HCT116 (cell line): ENCODE measurements around the gene THSD7A. TPM values are rescaled to one million over a fixed set of nuclear protein-coding genes. Genes with fewer than 3 reads are reported as not detected.

ENCODE experiments used
- ATAC-seq: fragments of 200-7000 bp; cut with Tn5 transposase; 2 replicates; pipeline ENCODE4 v1.9.1; 2020; ENCODE audit warnings: mild to moderate bottlenecking, moderate library complexity
- BruUV-seq: library from RNA; stranded (reverse); fragments of 400-500 nt; replicated peaks from 2 replicates; lab custom pipeline; 2021; lab: Mats Ljungman, UMichigan
- CTCF ChIA-PET: fragments of 300-600 bp; sonication (Branson Sonifier 250); formaldehyde crosslinking; loops from one replicate; lab custom pipeline; 2021; ENCODE audit warnings: antibody characterized with exemption; lab: Charles Lee
- POLR2A ChIA-PET: fragments of 300-600, 350-600 bp; sonication (Branson Sonifier 250); formaldehyde crosslinking; loops from one replicate; lab custom pipeline; 2021; ENCODE audit warnings: antibody characterized with exemption; lab: Charles Lee
- RAD21 ChIA-PET, 2 experiments: fragments of 300-600 bp; sonication (Branson Sonifier 250); formaldehyde crosslinking; loops; one replicate each; lab custom pipeline; 2023; ENCODE audit warnings: low total read pairs in 2 of 2; ENCODE audit not compliant: uncharacterized antibody in 2 of 2, unreplicated experiment in 2 of 2, low non-redundant PET in 1 of 2; lab: Charles Lee
- DNase-seq: peaks from one replicate; pipeline ENCODE4 v3.0.0-alpha.2; 2010; ENCODE audit warnings: low read depth, low spot score
- H2AFZ ChIP-seq: fragments of 200-600 bp; shearing (Covaris generic), sonication (generic); 2 replicates; pipeline ENCODE4 v1.6.1; 2017; ENCODE audit warnings: low read depth, mixed run types, mixed read lengths, antibody characterized with exemption, low read length; ENCODE audit not compliant: poor library complexity, severe bottlenecking
- H3K27ac ChIP-seq: 2 replicates; pipeline ENCODE4 v1.5.1; 2012; ENCODE audit warnings: low read depth, low read length
- H3K27me3 ChIP-seq: fragments of 200-600 bp; sonication (generic); 2 replicates; pipeline ENCODE4 v1.6.1; 2016; ENCODE audit warnings: mixed run types, low read length, mixed read lengths; ENCODE audit not compliant: insufficient read depth
- H3K36me3 ChIP-seq, 2 experiments: fragments of 200-500 bp in 1 of 2; fragments of 200-600 bp in 1 of 2; sonication (Bioruptor generic) in 1 of 2; sonication (generic) in 1 of 2; 2 replicates each; pipeline versions ENCODE4 v1.5.1 to v1.6.1; 2014 to 2016; ENCODE audit warnings: low read length in 2 of 2, inconsistent platforms in 1 of 2, mixed read lengths in 1 of 2, mixed run types in 1 of 2; ENCODE audit not compliant: insufficient read depth in 2 of 2, control insufficient read depth in 1 of 2
- H3K4me1 ChIP-seq, 2 experiments: fragments of 200-600 bp in 1 of 2; sonication (generic) in 1 of 2; 2 replicates each; pipeline versions ENCODE4 v1.5.1 to v1.6.1; 2012 to 2017; ENCODE audit warnings: low read length in 2 of 2, inconsistent platforms in 1 of 2, mild to moderate bottlenecking in 1 of 2, mixed read lengths in 1 of 2, mixed run types in 1 of 2, moderate library complexity in 1 of 2; ENCODE audit not compliant: insufficient read depth in 2 of 2, control insufficient read depth in 1 of 2
- H3K4me2 ChIP-seq: fragments of 200-600 bp; sonication (generic); 2 replicates; pipeline ENCODE4 v1.6.1; 2017; ENCODE audit warnings: mixed run types, low read length, mixed read lengths
- H3K4me3 ChIP-seq, 2 experiments: fragments of 200-600 bp in 1 of 2; sonication (generic) in 1 of 2; replicated peaks in 1 of 2; 2 replicates each; pipeline ENCODE4 v1.5.1; 2011 to 2016; ENCODE audit warnings: low read length in 2 of 2, control low read depth in 1 of 2, low read depth in 1 of 2, mild to moderate bottlenecking in 1 of 2, mixed read lengths in 1 of 2, mixed run types in 1 of 2
- H3K79me2 ChIP-seq: fragments of 200-600 bp; sonication (generic); 2 replicates; pipeline ENCODE4 v1.6.1; 2017; ENCODE audit warnings: mild to moderate bottlenecking, mixed run types, low read length, moderate library complexity, mixed read lengths; ENCODE audit not compliant: insufficient read depth
- H3K9ac ChIP-seq: fragments of 200-600 bp; sonication (generic); 2 replicates; pipeline ENCODE4 v1.6.1; 2016; ENCODE audit warnings: low read length, mixed read lengths
- H3K9me2 ChIP-seq: fragments of 200-600 bp; sonication (generic), shearing (Covaris generic); 2 replicates; pipeline ENCODE4 v1.6.1; 2017; ENCODE audit warnings: mixed run types, mild to moderate bottlenecking, moderate library complexity; ENCODE audit not compliant: insufficient read depth
- H3K9me3 ChIP-seq, 2 experiments: fragments of 200-500 bp in 1 of 2; fragments of 200-600 bp in 1 of 2; sonication (Bioruptor generic) in 1 of 2; sonication (generic) in 1 of 2; 2 replicates each; pipeline ENCODE4 v1.6.1; 2014 to 2017; ENCODE audit warnings: low read length in 2 of 2, mixed read lengths in 2 of 2, inconsistent platforms in 1 of 2, low read depth in 1 of 2, mild to moderate bottlenecking in 1 of 2, mixed run types in 1 of 2, moderate library complexity in 1 of 2; ENCODE audit not compliant: control insufficient read depth in 1 of 2, insufficient read depth in 1 of 2
- H4K20me1 ChIP-seq: fragments of 200-600 bp; sonication (generic), shearing (Covaris generic); 2 replicates; pipeline ENCODE4 v1.6.1; 2017; ENCODE audit warnings: mixed run types, mild to moderate bottlenecking, moderate library complexity; ENCODE audit not compliant: insufficient read depth
- CBX3 ChIP-seq: IDR thresholded peaks from 2 replicates; pipeline ENCODE4 v1.6.1; 2012; ENCODE audit warnings: low read depth
- ELF1 ChIP-seq: IDR thresholded peaks from 2 replicates; pipeline ENCODE4 v1.6.1; 2012; ENCODE audit warnings: low read depth, borderline replicate concordance
- SIN3A ChIP-seq: IDR thresholded peaks from 2 replicates; pipeline ENCODE4 v1.6.1; 2012; ENCODE audit warnings: low read depth
- ZFX ChIP-seq: fragments of 450-650 bp; IDR thresholded peaks from 2 replicates; pipeline ENCODE4 v1.6.1; 2017
- intact Hi-C: fragments of 100-400 bp; cut with micrococcal nuclease; formaldehyde crosslinking; loops from 2 replicates; pipeline ENCODE4 v1.10.0; 2022
- total RNA-seq: library from RNA; stranded (reverse); gene quantifications from one replicate; pipeline ENCODE4 v1.2.1, GENCODE V29; 2021; ENCODE audit not compliant: unreplicated experiment
- TF ChIP-seq, protein P1 (sequence below): IDR thresholded peaks from 2 replicates; pipeline ENCODE4 v1.6.1; 2011; ENCODE audit warnings: mild to moderate bottlenecking, low read length, moderate library complexity; ENCODE audit not compliant: insufficient replicate concordance; ENCODE audit errors: extremely low read depth
- TF ChIP-seq, protein P2 (sequence below): IDR thresholded peaks from 2 replicates; pipeline ENCODE4 v1.6.1; 2012; ENCODE audit warnings: low read depth

Gene THSD7A
- total RNA-seq, 1 experiment from 2014 or later, result 0.05 TPM

DNA sequence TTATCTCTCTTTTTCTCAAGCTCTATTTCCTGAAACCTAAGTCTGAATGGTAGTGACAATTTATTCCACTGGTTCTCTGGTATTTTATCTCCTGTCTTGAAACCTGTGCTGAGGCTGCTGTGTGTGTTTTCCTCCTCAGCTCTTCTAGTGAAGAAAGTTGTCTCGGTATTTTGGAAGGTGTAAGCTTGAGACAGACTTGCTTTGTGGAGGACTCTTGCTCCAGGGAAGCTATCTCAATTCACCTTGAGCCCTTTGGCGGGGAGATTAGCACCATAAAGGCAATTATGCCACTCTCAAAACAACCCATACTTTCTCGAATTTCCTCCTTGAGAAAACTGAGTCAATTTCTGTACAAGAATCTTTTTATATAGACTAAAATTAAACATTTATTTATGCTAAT, 141.6 kb downstream of the THSD7A start:
- ATAC-seq (no peak), DNase-seq (no peak)

DNA sequence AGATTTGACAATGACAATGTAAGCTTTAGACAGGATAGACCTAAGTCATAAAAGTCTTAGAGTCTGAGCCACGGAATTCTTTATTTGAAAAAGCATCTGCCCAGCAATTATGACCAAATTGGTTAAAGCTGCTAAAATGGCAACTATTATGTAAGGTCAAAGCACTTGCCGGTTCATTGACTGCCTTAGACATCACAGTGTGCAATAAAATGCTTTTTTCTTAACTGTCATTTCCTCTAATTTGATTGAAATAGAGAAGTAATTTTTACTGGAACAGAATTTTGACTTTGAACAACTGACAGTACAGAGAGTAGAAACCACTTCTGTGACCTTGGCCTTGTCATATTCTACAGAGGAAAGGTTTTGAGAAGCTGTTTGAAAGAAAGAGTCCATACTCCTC, 142.9 kb downstream of the THSD7A start:
- BruUV-seq, result no TSS peak
- H3K4me1 ChIP-seq, result no peaks in the 10 kb centered on the region
- no peaks in the 10 kb centered on the region for H3K36me3 ChIP-seq
- CTCF ChIA-PET, result no interaction called here
- H3K9me3 ChIP-seq, result no peaks in the 10 kb centered on the region
- RAD21 ChIA-PET, result no interaction called here
- H3K9ac ChIP-seq, result no peak overlapping the region
- ATAC-seq (no peak), DNase-seq (no peak)
- no peak for TF ChIP-seq SIN3A
- TF ChIP-seq, protein P1, sequence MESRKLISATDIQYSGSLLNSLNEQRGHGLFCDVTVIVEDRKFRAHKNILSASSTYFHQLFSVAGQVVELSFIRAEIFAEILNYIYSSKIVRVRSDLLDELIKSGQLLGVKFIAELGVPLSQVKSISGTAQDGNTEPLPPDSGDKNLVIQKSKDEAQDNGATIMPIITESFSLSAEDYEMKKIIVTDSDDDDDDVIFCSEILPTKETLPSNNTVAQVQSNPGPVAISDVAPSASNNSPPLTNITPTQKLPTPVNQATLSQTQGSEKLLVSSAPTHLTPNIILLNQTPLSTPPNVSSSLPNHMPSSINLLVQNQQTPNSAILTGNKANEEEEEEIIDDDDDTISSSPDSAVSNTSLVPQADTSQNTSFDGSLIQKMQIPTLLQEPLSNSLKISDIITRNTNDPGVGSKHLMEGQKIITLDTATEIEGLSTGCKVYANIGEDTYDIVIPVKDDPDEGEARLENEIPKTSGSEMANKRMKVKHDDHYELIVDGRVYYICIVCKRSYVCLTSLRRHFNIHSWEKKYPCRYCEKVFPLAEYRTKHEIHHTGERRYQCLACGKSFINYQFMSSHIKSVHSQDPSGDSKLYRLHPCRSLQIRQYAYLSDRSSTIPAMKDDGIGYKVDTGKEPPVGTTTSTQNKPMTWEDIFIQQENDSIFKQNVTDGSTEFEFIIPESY, result no peak
- TF ChIP-seq, protein P2, sequence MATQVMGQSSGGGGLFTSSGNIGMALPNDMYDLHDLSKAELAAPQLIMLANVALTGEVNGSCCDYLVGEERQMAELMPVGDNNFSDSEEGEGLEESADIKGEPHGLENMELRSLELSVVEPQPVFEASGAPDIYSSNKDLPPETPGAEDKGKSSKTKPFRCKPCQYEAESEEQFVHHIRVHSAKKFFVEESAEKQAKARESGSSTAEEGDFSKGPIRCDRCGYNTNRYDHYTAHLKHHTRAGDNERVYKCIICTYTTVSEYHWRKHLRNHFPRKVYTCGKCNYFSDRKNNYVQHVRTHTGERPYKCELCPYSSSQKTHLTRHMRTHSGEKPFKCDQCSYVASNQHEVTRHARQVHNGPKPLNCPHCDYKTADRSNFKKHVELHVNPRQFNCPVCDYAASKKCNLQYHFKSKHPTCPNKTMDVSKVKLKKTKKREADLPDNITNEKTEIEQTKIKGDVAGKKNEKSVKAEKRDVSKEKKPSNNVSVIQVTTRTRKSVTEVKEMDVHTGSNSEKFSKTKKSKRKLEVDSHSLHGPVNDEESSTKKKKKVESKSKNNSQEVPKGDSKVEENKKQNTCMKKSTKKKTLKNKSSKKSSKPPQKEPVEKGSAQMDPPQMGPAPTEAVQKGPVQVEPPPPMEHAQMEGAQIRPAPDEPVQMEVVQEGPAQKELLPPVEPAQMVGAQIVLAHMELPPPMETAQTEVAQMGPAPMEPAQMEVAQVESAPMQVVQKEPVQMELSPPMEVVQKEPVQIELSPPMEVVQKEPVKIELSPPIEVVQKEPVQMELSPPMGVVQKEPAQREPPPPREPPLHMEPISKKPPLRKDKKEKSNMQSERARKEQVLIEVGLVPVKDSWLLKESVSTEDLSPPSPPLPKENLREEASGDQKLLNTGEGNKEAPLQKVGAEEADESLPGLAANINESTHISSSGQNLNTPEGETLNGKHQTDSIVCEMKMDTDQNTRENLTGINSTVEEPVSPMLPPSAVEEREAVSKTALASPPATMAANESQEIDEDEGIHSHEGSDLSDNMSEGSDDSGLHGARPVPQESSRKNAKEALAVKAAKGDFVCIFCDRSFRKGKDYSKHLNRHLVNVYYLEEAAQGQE, result no peak
- TF ChIP-seq ELF1, result no peak
- H3K4me2 ChIP-seq, result no peak overlapping the region
- H3K79me2 ChIP-seq, result no peaks in the 10 kb centered on the region
- POLR2A ChIA-PET, result no interaction called here
- H3K4me3 ChIP-seq, result no peak overlapping the region
- H2AFZ ChIP-seq, result no peak overlapping the region
- intact Hi-C loops, result no loop called here
- H3K27me3 ChIP-seq, result no peaks in the 10 kb centered on the region
- H4K20me1 ChIP-seq, result no peaks in the 10 kb centered on the region
- H3K27ac ChIP-seq, result no peak overlapping the region
- H3K9me2 ChIP-seq, result no peaks in the 10 kb centered on the region

More for the DNA sequence above, 141.6 kb downstream of the THSD7A start:
- no TSS peak for BruUV-seq
- Histone ChIP-seq H3K9ac (no peak overlapping the region), H3K4me1 (no peaks in the 10 kb centered on the region), H3K4me2 (no peak overlapping the region), H3K9me2 (no peaks in the 10 kb centered on the region), H3K27me3 (no peaks in the 10 kb centered on the region), H3K9me3 (no peaks in the 10 kb centered on the region), H3K27ac (no peak overlapping the region), H3K4me3 (no peak overlapping the region), H3K36me3 (no peaks in the 10 kb centered on the region), H4K20me1 (no peaks in the 10 kb centered on the region), H2AFZ (no peak overlapping the region), H3K79me2 (no peaks in the 10 kb centered on the region)
- CTCF ChIA-PET, result no interaction called here
- POLR2A ChIA-PET, result interaction anchor here (0.6 kb wide), 1 partner anchor 185 kb away, joined by 4 read pairs; no protein-coding TSS in a partner anchor
- RAD21 ChIA-PET, result no interaction called here
- TF ChIP-seq CBX3 (no peak), ELF1 (no peak), ZFX (no peak)
- intact Hi-C loops, result no loop called here
